ENCODE results near the gene LDLRAD3. TPM values are rescaled to one million over a fixed set of nuclear protein-coding genes. Genes with fewer than 3 reads are reported as not detected.

The LDLRAD3 gene
- total RNA-seq, 1 donor, result 3.9 TPM

DNA sequence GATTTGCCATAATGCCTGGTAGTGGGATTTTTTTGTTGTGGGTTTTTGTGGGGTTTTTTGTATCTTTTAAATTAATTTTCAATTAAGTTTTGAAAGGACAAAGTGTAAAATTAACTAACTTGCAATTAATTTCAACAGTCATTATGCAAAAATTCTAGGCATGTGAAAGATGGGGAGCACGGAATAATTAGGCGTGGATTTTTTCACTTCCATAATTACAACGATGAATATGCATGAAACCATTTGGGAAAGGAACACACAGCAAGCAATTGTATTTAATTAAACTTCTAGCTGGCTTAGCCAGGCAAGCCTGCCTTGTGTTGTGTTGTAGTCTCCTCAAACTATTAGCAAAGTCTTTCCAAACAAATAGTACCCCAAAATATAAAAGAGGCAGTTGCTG, 257.5 kb downstream of the LDLRAD3 start:
- no peak for TF ChIP-seq CTCF (IDR thresholded peaks at IDR 0.05; ENCODE audit: insufficient read depth, low read depth, low read length)
- DNase-seq (ENCODE audit: low read depth), result no peak
- H3K4me3 ChIP-seq (ENCODE audit: low read depth, low read length), result no peak overlapping the region

- H3K4me3 ChIP-seq (ENCODE audit: low read depth, low read length), result no peak overlapping the region
- no peak for DNase-seq (ENCODE audit: low read depth)
- TF ChIP-seq CTCF (IDR thresholded peaks at IDR 0.05; ENCODE audit: insufficient read depth, low read depth, low read length), result no peak
These were observed 261.7 kb downstream of the LDLRAD3 start for GRCh38 chr11:36205536-36205935.

- DNase-seq (ENCODE audit: low read depth), result no peak
- no peak for TF ChIP-seq CTCF (IDR thresholded peaks at IDR 0.05; ENCODE audit: insufficient read depth, low read depth, low read length)
- no peak overlapping the region for H3K4me3 ChIP-seq (ENCODE audit: low read depth, low read length)
These were observed 266.7 kb downstream of the LDLRAD3 start for GRCh38 chr11:36210529-36210928.

- no peak for DNase-seq (ENCODE audit: low read depth)
- H3K4me3 ChIP-seq (ENCODE audit: low read depth, low read length), result no peak overlapping the region
- no peak for TF ChIP-seq CTCF (IDR thresholded peaks at IDR 0.05; ENCODE audit: insufficient read depth, low read depth, low read length)
These were observed 268.0 kb downstream of the LDLRAD3 start for GRCh38 chr11:36211761-36212430.

GRCh38 chr11:36212564-36213392, 268.9 kb downstream of the LDLRAD3 start:
- TF ChIP-seq CTCF (IDR thresholded peaks at IDR 0.05; ENCODE audit: insufficient read depth, low read depth, low read length), result no peak
- no peak for DNase-seq (ENCODE audit: low read depth)
- H3K4me3 ChIP-seq (ENCODE audit: low read depth, low read length), result no peak overlapping the region

- H3K4me3 ChIP-seq (ENCODE audit: low read depth, low read length), result no peak overlapping the region
- no peak for DNase-seq (ENCODE audit: low read depth)
- TF ChIP-seq CTCF (IDR thresholded peaks at IDR 0.05; ENCODE audit: insufficient read depth, low read depth, low read length), result no peak
These were observed 269.6 kb downstream of the LDLRAD3 start for GRCh38 chr11:36213393-36213840.

Data from fibroblast of villous mesenchyme (primary cell).